Inflammatory macrophage treated with lipopolysaccharide for 4 hours (primary cell): ENCODE measurements around the gene PPP1R9B.

Experiments
- DNase-seq: peaks from one replicate; pipeline ENCODE4 v3.0.0-alpha.2; 2020

The PPP1R9B gene

GRCh38 chr17:50150354-50151040 is at the start of gene PPP1R9B:
Gene PPP1R9B, minus strand, starts transcription at chr17:50150677. Its CDS starts 164 bp downstream, at chr17:50150513.
- no peak for DNase-seq

DNA sequence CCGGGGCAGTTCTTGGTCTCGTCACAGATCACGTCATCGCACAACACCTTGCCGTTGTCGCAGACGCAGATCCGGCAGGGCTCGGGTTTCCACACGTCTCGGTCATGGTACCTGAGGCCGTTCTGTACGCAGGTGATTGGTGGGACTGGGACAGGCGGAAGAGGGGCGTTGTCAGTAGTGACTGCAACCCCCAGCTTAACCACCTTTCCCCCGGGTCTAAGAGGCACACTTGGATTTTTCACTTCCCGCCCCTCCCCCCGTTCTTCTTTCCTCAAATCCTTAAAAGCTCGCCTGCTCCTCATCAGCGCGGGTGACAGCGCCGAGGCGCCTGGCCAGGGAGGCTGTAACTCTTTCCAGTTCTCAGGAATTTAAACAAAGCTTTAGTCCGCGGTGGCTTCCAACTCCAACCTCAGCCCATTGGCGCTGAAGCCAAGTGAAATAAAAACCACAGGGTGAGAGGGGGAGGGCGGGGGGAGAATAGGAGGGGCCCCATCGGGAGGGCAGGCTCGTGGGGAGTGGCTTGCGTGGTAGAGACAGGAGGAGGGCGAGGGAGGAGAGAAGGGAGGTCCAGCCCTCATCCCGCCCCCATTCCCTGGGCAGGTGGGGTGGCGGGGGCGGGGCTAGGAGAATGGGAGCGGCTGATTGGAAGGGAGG is 49.5 kb upstream of the PPP1R9B start:
- peak; percentile 33 for DNase-seq

- DNase-seq = no peak
These were observed 48.8 kb upstream of the PPP1R9B start for GRCh38 chr17:50199211-50199802.

DNA sequence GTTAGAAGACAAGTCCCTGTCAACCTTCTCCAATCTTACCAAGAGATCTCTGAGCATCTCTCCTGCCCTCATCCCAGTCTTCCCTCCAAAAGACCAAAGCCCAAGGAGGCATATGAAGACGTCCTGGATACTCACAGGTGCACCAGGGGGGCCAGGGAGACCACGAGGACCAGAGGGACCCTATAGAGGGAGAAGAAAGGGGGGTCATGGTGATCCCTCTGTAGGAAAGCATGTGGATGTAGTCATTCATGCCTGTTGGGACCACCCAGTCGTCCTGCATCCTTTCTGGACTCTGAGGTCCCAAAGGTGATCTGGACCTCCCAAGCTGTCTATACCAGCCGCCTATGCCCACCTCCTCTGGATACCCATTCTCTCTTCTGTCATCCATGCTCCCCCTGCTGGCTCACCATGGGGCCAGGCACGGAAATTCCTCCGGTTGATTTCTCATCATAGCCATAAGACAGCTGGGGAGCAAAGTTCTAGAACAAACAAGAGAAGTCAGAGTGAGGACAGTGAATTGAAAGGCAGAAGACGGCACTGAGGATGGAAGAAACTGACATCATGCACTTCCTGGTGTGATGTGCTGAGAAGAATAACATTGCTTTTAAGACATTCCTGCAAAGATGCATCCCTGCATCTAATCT is 47.7 kb upstream of the PPP1R9B start:
- DNase-seq = peak; percentile 68

GRCh38 chr17:50196826-50197225 is 46.3 kb upstream of the PPP1R9B start:
- DNase-seq = no peak

- DNase-seq = no peak
These were observed 45.6 kb upstream of the PPP1R9B start for GRCh38 chr17:50196036-50196435.

DNA sequence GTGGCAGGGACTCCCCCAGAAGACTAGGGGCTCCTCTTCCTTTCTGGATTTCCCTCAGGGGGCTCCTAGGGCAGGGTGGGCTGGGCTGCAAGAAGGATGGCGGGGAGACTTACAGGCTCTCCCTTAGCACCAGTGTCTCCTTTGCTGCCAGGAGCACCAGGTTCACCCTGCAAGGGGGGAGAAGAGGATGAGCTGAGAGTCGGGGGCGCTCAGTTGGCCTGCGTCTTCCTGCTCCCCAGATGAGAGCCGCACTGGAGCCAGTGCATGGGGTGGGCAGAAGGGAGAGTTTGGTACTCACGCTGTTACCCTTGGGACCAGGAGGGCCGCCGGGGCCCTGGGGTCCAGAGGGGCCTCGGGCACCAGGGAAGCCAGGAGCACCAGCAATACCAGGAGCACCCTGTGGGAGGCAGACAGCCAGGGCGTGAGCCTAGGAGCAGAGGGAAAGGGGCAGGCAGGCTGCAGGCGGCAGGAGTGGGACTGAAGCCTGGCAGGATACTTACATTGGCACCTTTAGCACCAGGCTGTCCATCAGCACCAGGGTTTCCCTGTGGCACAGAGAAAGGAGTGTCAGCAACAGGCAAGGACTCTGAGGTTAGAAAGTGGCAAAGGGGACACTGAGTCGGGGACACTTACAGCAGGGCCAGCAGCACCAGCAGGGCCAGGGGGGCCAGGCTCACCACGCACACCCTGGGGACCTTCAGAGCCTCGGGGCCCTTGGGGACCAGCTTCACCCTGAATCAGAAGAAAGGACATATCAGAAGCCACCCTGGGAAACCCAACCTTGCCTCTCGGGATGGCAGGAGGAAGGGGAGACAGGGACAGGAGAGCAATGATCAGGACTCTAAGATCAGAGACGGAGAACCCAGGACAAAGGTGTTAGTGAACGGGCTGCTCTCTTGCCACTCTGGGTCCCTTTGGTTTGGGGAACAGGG is 44.7 kb upstream of the PPP1R9B start:
- DNase-seq = no peak

- no peak for DNase-seq
These were observed 43.9 kb upstream of the PPP1R9B start for GRCh38 chr17:50194140-50194933.

- no peak for DNase-seq
These were observed 42.3 kb upstream of the PPP1R9B start for GRCh38 chr17:50192618-50193291.

GRCh38 chr17:50192144-50192617 is 41.7 kb upstream of the PPP1R9B start:
- no peak for DNase-seq

DNA sequence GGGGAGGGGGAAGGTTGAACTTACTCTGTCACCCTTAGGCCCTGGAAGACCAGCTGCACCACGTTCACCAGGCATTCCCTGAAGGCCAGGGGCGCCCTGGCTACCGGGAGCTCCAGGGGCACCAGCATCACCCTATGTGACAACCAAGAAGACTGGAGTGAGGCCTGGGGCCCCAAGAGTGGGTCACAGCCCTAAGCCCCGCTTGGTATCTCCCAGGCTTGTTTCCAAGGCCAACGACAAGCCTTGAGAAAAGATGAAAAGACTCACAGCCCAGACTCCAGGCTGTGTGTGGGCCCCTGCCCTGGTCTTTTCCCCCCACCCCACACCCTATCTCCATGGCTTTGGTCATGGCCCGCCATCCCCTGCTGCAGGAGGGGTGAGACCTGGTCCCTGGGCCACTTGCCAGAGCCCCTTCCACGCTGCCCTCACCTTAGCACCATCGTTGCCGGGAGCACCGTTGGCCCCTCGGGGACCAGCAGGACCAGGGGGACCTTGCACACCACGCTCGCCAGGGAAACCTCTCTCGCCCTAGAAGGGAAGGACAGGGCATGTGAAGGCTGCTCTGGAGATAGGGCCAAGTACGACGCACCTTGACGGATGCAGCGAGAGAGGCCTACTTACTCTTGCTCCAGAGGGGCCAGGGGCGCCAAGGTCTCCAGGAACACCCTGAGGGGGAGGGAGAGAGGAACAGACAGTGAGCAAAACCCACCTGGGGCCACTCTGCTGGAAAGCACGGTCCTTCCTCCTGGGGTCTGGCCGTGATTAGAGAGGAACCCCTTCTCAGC is 41.1 kb upstream of the PPP1R9B start:
- no peak for DNase-seq

DNA sequence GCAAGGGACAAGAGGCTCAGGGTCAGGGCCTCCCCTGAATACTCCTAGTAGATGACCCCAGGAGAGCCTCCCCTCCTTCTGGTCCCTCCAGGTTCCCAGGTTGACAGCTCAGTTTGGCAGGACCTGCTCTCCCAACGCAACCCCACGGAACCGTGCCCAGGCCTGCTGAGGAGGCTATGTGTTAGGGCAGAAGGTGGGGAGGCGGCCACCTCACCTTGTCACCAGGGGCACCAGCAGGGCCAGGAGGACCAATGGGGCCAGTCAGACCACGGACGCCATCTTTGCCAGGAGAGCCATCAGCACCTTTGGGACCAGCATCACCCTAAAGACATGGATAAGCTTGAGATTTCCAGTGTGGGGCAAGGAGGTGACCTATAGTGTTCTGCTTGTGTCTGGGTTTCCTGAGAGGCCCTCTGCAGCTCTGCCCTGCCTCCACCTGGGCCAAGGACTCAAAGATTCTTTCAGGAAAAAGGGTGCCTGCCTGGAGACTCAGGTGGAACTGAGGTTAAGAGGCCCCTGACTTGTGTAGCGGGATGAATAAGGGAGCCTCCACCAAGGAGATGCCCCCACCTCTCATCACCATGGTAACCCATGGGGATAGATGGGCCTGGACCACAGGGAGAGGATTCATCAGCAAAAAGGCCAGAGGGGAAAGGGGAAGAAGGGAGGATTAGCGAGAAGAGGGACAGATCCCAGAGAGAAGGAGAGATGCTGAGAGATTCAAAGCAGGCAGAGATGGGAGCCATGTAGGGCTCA is 40.3 kb upstream of the PPP1R9B start:
- DNase-seq = no peak

- DNase-seq = no peak
These were observed 39.8 kb upstream of the PPP1R9B start for GRCh38 chr17:50190293-50190602.

DNA sequence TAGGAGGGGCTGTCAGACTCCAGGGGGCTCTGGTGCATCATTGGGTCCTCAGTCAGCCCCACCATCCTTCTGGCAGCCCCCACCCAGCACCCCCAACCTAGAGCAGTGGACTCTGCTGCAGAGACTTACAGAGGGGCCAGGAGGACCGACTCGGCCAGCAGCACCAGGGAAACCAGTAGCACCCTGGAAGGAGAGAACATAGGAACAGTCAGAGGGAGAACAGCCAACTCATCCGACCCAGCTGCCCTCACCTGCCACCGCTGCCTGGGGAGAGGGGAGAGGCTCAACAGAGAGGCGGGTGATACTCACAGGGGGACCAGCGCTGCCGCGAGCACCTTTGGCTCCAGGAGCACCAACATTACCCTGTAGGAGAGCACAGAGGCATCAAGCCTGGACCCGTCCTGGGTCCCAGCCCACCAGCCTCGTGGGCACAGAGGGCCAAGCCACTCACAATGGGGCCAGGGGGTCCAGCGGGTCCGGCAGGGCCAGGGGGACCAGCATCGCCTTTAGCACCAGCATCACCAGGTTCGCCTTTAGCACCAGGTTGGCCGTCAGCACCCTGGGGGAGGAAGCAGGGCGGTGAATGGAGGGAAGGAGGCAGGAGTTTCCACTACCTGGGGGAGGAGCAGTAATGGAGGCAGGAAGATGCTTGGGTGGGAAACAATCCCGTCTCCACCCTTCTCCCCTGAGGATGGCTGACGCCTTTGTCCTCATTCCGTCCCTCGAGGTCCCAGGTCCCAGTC is 39.2 kb upstream of the PPP1R9B start:
- DNase-seq = no peak

DNA sequence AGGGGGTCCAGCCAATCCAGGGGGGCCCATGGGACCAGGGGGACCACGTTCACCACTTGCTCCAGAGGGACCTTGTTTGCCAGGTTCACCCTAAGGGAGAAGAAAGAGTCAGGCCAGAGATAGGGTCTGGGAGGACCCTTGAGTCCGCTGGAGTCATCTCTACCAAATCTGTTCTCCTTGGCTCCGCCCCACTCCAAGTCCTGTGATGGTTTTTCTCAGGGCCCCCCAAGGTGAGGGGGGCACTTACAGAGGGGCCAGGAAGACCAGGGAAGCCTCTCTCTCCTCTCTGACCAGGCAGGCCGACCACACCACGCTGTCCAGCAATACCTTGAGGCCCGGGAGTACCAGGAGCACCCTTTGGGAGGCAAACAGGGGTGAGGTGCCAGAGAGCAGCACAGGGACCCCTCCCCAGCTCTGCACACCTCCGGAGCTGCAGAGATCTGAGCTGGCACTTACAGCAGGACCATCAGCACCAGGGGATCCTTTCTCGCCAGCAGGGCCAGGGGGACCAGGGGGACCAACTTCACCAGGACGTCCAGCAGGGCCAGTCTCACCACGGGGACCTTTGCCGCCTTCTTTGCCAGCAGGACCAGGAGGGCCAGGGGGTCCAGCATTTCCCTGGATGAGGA is 38.6 kb upstream of the PPP1R9B start:
- no peak for DNase-seq

- DNase-seq = no peak
These were observed 38.0 kb upstream of the PPP1R9B start for GRCh38 chr17:50188531-50188920.

DNA sequence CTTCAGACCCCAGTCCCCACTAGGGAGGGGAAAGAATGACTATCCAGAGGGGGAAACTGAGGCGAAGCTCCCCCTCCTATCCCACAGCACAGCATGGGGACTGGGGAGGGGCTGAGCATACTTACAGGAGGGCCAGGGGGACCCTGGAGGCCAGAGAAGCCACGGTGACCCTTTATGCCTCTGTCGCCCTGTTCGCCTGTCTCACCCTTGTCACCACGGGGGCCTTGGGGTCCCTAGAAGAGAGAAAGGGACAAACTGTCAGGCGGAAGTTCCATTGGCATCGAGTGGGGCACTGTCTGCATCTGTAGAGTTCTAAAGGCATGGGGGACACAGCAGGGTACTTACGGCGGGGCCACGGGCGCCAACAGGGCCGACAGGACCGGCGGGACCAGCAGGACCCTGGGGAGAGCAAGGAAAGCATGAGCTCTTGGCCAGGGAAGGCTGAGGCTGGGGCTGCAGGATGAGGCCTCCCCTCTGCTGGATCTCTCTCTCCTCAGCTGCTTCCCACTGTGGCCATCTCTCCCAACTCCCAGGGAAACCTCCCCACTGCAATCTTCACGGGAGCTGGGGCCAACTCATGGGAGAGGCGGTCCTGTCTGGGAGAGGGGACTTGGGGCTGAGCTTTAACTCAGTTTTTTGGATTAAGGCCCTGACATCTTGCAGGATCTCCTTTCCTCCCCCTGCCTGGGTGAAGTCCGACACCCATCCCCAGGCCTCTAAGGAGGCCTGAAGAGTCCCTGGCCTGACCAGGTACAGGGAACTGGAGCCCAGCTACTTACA is 37.5 kb upstream of the PPP1R9B start:
- DNase-seq = no peak

DNA sequence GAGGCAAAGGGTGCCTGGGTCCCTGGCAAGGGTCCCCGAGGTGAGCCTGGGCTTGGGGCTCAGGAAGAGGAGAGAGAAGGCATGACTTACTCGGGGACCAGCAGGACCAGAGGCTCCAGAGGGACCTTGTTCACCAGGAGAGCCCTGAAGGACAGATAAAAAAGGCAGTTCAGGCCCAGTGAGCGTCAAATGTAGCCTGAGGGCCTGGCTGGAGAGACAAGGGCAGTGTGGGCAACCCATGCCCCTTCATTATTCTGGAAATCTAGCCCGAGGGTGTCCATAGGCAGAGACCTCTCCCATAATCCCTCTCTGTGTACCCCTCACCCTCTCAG is 36.9 kb upstream of the PPP1R9B start:
- no peak for DNase-seq
